GM12875 (cell line): ENCODE results near the gene PTPDC1.

Experiments
- H3K4me3 ChIP-seq: one replicate; pipeline ENCODE4 v1.5.1; 2011; ENCODE audit warnings: low read depth, low read length, control low read depth
- TF ChIP-seq, protein P1 (sequence below): IDR thresholded peaks from 2 replicates; pipeline ENCODE4 v1.5.1; 2011; ENCODE audit warnings: low read depth, mild to moderate bottlenecking, control low read depth, inconsistent platforms, low read length, moderate library complexity, borderline replicate concordance; ENCODE audit not compliant: insufficient read depth

PTPDC1 gene

DNA sequence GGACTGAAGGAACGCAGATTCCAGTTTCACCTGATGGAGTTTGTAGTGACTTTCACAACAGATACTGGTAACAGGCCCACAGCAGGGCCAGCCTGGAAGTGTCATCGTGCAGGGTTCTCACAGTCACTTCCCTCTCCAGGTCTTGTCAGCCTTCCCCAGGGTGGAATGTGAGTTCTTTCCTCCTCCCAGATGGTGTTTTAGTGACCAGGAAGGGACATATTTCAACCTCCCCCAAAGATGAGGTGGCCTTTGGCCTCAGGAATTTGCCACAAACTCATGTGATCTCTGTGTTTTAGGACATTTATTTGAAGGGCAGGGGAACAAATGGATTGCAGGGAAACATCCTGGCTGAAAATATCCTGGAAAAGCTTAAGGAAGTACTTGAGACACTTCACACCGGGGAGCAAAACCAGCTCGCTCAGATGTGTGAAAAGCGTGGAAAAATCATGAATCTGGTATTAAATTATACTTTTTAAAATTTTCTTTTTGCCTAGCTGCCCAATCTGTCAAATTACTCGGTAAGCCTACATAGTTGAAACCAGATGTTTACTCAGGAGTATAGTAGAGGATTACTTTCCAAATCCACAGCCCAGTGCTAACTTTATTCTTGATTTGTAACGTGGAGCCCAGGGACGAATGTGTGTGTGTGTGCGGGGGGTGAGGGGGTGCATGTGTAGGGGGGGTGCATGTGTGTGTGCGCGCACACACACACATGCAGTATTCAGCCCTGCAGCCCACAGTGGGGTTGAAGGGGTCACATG lies 66.8 kb downstream of the PTPDC1 start:
- no peak overlapping the region for H3K4me3 ChIP-seq
- TF ChIP-seq, protein P1, sequence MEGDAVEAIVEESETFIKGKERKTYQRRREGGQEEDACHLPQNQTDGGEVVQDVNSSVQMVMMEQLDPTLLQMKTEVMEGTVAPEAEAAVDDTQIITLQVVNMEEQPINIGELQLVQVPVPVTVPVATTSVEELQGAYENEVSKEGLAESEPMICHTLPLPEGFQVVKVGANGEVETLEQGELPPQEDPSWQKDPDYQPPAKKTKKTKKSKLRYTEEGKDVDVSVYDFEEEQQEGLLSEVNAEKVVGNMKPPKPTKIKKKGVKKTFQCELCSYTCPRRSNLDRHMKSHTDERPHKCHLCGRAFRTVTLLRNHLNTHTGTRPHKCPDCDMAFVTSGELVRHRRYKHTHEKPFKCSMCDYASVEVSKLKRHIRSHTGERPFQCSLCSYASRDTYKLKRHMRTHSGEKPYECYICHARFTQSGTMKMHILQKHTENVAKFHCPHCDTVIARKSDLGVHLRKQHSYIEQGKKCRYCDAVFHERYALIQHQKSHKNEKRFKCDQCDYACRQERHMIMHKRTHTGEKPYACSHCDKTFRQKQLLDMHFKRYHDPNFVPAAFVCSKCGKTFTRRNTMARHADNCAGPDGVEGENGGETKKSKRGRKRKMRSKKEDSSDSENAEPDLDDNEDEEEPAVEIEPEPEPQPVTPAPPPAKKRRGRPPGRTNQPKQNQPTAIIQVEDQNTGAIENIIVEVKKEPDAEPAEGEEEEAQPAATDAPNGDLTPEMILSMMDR, result no peak

DNA sequence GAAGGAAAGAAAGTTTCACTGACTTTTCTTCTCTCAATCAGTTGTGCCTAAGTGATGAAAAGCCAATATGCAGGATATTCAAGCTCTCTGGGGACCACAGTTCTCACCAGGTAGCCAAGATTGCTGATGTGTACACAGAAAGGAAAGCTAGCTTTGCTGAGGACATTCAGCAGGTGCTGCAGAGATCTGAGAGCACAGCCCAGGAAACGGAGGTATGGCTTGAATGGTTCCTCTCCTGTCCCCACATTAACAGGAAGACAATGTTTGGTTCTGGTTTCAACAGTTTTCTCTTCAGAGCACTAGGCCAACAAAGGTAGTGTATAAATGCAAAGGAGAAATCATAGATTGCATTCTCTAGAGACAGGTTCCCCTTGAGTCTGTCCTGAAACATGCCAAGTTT lies 69.6 kb downstream of the PTPDC1 start:
- H3K4me3 ChIP-seq, result no peak overlapping the region
- TF ChIP-seq, protein P1, result no peak

DNA sequence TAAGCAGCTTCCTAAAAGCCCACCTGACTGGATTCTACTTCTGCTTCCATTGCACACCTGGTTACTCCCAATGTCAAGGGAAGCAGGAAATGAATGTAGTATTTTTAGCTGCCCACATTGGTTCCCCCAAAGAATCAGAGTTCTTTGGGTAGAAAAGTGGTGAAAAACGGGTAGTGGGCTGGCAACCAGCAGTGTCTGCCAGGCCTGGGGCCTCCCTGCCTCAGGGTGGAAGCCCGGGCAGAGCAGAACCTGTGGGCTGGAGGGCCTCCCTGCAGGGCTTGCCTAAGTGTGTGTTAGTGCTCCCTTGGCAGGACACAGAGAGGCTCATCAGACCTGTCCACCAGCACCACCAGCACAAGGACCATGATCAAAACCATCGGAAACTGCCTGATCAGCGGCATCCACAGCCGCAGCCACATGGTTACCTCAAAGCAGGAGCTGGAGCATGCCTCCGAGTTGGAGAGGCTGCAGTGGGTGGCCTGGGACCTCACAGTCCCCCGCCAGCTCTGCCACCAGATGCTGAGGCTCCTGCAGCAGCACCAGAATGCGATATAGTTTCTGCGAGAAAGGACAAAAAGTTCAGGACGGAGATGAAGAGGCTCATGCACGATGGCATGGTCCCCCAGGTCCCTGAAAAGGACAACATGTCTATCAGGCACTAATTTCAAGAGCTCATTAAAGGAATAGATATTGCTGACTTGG lies 72.2 kb downstream of the PTPDC1 start:
- TF ChIP-seq, protein P1, result no peak
- H3K4me3 ChIP-seq, result no peak overlapping the region

DNA sequence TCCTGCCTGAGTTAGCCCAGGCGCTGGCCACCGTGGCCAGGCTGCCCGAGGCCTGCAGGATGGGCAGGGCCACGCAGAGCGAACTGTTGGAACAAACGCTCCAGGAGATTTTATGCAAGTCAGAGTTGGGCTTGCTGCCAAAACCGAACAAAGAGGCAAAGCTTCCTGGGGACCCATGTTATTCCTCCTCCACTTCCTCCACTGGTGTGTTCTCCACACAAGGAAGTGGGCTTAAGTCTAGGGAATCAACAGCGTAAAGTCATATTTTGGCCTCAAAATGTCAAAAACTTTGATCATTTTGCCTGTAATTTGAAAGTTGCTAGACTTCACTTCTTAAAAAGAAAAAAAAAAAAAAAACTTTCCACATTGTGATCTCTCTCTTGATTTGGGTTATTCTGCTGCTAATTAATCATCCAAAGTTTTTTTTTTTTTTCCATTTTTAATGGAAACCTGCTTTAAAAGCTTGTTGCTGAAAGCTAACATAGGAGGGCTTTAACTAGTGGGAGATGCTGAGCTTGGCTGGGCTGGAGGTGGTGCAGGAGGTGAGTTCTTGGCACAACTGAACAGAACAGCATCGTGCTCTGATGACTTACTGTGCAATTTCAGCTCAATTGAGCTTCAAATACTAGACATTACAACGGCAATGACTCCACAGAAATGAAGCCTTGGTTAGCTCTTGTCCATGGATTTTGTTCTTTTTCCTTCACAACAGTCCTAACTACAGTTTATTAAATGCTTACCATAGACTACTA lies 73.0 kb downstream of the PTPDC1 start:
- TF ChIP-seq, protein P1, result no peak

More for the DNA sequence above, 73.0 kb downstream of the PTPDC1 start:
- no peak overlapping the region for H3K4me3 ChIP-seq
